ENCODE results near the gene RPL15.
"Not testable (repeated sequence)": the region's sequence is repeated elsewhere in the genome, so short reads cannot be mapped to it uniquely, and the experiment has no call there.

RPL15 gene

DNA sequence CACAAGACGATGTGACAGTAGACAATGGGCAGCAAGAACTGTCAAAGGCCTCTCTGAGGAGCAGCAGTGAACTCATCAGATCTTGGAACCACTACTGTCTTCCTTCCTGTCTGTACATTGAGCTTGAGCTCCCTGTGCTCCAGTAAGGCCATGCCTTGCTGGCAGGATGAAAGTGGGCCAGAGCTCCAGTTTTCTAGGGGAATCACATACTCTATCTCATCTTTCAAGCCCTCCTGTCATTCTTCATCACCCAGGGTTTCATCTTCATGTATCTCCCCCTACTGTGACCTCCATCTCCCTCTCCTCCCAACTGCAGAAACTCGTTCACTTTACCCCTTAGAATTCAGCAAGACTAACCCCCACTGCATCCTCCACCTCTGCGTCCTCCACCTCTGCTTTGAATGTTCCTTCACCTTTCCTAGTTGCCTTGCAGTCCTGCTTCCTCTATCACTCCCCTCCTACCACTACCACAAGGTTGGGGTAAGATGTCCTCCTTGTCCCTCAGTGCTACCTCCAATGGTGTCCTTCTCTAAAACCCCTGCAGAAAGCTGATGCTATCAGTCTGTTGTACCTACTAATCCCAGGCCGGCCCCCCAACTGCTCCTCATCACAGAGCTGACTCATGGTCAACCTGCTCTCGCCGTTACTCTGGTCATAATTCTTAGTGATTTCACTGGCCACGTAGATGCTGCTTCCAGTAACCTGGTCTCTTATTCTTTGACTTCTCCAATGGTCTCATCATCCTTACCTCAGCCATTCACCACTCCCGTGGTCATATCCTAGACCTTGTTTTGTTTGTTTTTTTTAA is 22.5 kb upstream of the RPL15 start:
- DNase-seq = no peak

DNA sequence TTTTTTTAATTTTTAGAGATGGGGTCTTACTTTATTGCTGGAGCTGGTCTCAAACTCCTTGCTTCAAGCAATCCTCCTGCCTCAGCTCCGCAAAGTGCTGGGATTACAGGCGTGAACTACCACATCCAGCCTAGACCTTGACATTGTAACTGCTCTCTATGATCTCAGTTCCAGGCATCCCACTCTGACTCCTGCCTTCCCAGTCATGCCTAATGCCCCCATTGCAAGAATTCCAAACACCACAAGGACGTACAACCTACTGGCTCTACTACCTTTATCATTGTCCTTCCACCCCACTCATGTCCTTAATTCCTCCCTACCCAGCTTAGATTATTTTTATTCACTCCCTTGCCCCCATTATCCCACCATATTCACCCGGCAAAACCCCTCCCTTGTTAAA is 21.8 kb upstream of the RPL15 start:
- DNase-seq = no peak

DNA sequence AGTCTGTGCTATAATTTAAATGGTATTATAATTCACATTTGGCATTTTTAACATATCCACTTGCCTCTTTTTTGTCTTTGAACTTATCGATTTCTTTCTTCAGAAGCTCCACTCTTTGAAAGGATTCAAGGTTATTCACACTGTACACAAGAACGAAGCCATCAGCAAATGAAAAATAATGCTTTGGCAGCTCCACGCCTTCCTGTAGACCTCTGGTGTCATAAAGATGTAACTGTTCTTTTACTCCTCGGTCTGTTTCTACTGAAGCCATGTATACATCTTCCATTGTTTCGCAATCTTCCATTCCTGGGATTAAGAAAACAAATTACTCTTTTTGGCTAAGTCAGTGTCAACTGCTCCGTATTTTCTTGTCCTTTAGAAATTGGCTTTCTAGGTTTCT is 16.2 kb upstream of the RPL15 start:
- DNase-seq = no peak

DNA sequence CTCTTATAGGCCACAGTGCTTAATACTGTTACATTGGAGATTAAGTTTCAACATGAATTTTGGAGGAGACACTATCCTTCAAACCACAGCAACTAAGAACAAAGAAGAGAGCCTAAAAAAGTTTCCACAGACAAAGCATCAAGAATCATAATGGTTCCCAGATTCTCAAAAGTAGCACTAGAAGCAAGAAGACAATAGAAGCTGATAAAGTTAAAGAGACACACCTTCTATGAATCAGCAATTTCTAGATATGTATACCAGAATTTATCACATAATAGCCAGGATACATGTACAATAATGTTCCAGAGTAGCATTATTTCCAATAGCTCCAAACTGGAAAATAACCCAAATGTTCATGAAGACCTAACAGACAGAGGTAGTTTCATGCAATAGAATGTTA is 12.4 kb upstream of the RPL15 start:
- no peak for DNase-seq

DNA sequence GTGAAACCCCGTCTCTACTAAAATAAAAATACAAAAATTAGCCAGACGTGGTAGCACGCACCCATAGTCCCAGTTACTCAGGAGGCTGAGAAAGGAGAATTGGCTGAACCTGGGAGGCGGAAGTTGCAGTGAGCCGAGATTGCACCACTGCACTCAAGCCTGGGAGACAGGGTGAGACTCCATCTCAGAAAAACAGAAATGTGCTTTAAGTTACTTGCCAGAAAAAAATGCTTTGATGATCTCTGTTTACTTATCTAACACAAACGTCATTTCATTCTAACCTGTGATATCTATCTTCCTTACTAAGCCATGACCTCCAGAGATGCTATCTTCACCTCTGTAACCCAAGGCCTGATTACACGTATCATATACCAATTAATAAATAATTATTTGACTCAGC is 7.6 kb upstream of the RPL15 start:
- no peak for DNase-seq

DNA sequence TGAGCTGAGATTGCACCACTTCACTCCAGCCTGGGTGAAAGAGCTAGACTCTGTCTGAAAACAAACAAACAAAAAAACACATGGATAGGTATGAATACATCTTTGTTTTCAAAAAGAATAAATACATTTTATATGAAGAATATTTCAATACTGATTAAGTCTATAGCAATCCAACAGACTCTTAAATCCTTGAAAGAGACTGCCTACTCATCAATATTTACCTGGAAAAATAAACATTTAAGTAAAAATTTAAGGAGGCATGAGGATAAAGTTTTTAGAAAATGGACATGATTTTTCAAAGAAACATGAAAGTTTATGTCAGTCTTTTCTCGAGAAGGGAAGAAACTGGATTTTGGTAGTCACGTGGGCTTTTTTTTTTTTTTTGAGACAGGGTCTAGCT is 5.5 kb upstream of the RPL15 start:
- no peak for DNase-seq

DNA sequence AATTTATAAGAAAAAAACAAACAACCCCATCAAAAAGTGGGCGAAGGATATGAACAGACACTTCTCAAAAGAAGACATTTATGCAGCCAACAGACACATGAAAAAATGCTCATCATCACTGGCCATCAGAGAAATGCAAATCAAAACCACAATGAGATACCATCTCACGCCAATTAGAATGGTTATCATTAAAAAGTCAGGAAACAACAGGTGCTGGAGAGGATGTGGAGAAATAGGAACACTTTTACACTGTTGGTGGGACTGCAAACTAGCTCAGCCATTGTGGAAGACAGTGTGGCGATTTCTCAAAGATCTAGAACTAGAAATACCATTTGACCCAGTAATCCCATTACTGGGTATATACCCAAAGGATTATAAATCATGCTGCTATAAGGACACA is 4.6 kb upstream of the RPL15 start:
- not testable (repeated sequence) for DNase-seq

DNA sequence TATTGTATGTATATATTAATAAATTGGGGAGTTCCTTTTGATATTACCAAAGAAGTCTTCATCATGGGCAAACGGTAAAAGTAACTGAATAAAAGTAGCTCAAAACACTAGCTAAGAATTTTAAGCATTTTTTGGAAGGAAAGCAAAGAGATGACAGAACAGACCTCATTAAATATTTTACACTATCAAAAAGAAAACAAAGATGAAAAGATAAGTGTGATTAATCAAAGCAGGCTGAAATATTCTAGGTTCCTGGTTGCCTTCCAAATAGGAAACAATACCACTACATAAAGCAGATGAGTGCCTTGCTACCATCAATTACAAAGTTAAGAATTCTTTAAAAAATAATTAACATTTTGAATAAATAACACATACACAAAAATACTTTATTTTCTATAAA is 3.8 kb upstream of the RPL15 start:
- no peak for DNase-seq

DNA sequence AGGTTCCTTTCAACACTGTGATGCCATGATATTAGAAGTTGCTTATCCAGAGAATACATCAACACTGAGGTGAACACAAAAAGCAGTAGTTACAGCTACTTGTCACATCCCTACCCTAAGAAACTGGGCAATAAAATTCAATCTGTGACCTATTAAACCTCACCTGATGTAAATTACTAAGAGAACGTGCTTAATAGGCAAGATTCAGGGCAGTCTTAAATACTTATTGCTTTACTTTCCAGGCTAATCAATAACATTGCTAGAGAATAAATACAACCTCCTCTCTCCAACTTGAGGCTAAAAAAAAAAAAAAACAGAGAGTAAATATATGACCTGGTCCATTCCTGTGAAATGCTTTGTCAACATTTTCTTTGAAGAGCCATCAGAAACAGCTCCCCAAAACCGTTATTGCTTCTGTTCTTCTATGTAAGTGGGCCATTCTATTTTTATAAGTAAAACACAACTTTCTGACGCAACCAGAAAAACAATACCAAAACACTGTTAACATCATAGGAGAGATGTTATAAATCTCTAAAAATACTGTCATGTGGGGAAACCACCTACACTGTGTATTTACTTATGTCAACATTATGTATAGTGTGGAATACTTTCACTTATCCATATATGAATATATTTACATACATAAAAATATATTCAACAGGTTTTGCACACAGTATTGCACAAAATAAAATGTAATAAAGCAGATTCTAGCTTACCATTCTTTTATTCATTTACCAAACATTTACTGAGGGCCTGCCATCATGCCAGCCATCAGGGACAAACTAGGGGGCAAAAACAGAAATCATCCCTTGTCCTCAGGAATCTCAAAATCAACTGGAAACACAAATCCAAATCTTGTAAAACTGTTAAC is 2.8 kb upstream of the RPL15 start:
- DNase-seq = no peak

DNA sequence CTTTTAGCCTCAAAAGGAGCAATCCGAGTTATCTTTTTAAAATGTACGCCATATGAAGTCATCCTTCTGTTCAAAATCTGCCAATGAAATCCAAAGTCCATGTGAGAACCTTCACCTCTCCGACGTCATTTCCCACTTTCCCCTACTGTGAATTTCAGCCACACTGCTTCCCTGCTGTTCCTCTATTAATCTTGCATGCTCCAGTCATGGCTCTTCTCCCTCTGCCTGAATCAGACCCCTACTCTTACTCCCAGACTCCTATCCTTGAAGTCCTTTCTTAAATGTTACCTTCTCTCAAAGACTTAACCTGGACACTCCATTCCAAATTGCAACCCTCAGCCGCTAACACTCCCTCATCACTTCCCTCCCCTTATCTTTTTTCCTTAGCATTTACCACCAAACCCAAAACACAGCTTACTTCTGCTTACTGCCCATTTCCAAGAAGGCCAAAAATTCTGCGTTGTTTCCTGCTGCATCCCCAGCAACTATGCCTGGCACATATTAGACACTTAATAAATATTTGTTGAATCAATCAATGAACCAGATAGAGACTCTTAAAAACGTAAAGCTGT is 1.3 kb upstream of the RPL15 start:
- DNase-seq = peak; percentile 67

DNA sequence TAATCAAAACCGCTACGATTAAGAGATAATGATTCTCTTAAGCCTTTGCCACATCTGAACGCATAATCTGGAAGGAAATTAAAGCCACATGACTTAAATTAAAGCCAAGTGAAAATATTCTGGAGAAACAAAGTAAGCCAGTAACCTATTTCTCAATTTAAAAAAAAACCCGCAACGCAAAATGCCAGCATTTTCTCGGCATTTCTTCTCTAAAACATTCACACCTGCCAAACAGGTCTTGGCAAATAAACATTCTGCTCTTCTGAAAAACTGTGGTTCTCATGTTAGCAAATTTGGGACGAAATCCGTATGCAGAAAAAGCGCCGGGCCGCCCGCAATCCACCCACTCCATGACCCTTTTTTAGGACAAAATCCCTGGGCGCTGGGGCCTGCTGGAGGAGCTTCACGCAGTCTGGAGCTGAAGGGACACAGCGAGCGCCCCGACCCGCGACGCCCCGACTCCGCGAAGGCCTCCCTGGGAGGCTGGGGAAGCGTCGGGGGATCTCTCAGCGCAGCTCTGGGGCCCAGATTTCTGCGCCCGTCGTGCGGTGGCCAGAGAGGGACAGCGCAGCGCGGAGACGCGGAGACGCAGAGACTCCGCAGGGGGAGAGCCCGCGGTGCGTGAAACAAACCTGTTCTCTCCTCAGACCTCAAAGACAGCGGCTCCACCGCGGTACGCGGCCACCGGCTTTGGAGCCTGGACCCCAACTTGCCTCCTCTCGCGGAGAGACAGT is 613 bp upstream of the RPL15 start:
- DNase-seq = no peak

DNA sequence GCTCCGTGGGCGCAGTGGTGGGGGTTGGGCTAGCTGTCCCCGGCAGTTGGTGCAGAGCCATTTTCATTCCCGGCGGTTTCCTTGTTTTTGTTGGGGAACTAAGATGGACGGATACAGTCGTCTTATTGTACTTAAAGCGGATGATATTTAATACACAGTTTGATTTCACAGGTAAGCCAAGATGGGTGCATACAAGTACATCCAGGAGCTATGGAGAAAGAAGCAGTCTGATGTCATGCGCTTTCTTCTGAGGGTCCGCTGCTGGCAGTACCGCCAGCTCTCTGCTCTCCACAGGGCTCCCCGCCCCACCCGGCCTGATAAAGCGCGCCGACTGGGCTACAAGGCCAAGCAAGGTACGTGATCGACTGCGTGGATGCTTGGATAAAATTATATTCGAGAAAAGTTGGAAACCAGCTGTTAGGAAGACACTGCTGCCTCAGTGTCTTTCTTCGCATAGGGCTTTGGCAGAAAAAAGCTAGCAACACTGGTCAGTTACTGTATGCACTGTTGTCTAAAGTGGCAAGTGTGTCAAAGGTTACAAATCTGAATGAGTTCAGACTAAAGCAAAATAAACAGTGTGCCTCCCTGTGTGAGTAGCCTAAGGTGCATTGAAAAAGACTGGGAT is 859 bp downstream of the RPL15 start:
- peak; percentile 90 for DNase-seq

DNA sequence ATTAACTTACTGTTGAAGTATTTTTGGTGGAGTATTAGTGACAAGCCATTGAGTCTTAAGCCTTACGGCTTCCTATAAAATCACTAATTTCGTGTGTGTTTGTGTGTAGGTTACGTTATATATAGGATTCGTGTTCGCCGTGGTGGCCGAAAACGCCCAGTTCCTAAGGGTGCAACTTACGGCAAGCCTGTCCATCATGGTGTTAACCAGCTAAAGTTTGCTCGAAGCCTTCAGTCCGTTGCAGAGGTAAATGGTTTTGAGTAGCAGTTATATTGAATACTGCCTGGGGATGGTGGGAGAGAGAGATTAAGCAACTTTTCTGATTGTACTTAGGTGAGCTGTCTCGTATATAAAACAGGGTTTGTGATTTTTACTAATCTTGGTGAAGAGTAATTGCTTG is 1.4 kb downstream of the RPL15 start:
- not testable (repeated sequence) for DNase-seq

DNA sequence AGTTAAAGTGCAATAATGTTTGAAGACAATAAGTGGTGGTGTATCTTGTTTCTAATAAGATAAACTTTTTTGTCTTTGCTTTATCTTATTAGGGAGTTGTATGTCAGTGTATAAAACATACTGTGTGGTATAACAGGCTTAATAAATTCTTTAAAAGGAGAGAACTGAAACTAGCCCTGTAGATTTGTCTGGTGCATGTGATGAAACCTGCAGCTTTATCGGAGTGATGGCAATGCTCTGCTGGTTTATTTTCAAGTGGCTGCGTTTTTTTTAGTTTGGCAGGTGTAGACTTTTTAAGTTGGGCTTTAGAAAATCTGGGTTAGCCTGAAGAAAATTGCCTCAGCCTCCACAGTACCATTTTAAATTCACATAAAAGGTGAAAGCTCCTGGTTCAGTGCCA is 2.7 kb downstream of the RPL15 start:
- no peak for DNase-seq

DNA sequence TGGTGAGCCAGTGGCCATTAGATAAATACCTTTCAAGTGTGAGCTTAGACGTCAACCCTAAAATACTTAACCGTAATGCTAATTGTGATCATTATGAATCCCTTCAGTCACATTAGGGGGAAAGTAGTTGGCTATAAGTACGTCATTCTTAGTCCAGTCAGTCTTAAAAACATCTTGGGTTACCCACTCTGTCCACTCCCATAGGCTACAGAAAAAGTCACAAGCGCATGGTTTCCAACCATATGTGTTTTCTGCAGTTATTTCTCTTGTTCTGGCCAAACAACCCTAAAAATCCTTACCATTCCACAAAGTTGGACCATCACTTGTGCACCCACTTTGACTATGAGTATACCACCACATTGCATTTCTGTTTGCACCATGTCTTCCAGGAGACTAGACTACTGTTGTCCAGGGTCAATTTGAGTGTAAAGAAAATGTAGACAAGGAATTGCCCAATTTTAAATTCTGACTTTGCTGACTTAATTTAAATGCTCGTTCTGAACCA is 3.3 kb downstream of the RPL15 start:
- DNase-seq = no peak

DNA sequence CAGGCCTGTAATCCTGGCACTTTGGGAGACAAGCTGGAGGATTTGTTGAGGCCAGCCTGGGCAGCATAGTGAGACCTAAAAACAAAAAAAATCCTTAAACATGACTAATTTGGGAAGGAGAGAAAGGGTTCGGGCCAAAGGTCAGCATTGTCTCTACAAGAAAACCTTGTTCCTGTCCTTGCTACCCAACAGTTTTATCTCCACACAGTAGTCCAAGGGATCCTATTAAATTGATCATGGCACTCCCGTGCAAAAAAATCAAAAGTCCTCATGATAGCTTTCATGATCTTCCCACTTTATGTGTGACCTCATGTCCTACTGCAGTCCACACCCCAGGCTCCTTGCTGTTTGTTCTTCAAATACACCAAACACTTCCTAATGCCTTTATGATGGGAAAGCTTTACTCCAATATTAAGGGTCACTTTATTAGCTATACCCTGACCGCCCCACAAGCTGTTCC is 4.2 kb downstream of the RPL15 start:
- DNase-seq = no peak

DNA sequence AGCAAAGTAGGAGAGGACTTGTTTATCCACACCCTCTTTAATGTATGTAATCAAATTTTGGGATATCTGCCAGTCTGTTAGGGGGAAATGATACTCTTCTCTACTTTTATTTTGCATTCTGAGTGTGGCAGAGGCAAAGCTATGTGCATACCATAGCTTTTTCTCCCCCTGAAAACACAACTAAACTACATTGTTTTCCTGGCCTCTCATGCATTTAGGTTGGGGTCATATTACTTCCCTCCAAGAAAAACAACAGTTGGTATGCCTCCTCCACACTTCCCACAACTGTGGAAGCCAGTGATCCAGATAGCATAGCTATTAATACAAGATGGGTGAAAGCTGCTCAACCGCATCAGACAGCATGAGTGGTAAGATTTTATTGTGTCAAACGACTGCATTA is 6.9 kb downstream of the RPL15 start:
- DNase-seq = no peak

DNA sequence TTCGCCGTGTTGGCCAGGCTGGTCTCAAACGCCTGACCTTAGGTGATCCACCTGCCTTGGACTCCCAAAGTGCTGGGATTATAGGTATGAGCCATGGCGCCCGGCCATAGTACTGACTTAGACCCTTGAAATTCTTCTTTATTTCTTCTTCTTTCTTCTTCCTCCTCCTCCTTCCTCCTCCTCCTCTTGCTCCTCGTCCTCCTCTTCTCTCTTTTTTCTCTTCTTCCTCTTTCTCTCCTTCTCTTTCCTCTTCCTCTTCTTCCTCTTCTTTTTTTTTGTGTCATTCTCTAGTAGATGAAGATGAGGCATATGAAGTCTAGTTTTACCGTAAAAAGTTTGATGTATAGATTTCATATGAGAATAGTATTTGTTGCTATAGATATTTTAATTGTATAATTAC is 9.3 kb downstream of the RPL15 start:
- DNase-seq = no peak

DNA sequence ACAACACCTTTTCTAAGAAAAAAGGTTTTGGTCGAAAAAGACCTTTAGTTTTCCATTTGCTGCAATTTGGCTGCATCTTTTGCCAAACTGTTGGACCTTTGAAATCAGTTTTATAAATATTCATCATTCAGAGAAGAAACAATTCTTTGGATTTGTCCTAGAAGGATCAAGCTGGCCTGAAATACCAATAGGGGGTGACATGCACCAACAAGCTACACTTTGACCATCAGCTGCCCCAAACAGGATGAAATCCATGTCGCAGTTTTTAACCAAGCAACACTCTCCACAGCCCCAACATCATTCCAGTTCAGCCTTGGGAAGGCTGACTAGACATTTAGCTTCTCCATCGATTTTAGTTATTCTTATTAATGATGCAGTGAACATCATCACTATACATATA is 9.8 kb downstream of the RPL15 start:
- no peak for DNase-seq

DNA sequence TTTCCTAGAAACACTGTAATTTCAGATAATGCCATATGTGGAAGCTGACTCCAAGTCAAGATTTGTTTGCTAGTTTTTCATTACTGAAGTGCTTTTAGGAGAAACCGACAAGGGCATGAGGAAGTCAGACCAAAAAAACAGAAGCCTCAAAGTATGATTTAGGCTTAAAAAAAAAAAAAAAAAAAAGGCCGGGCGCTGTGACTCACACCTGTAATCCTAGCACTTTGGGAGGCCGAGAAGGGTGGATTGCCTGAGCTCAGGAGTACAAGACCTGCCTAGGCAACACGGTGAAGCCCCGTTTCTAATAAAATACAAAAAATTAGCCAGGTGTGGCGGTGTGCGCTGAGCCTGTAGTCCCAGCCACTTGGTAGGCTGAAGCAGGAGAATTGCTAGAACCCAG is 11.6 kb downstream of the RPL15 start:
- DNase-seq = no peak

DNA sequence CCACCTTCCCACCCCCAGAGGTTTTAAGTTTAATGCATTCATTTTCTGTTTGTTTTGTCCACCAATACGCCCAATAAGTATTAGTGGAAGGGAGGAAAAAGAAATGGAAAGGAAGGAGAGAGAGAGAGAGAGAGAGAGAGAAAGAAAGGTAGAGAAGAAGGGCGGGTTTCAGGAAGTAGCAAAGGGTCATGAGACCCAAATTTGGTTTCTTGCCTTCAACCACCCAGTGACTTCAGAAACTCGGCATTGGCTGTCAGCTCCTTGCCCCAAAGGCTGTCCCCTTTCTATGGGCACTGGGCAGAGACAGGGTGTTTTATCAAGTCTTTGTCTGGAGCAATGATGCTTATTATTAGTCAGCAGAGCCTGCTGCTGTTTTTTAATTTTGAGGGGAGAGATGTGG is 14.7 kb downstream of the RPL15 start:
- no peak for DNase-seq

DNA sequence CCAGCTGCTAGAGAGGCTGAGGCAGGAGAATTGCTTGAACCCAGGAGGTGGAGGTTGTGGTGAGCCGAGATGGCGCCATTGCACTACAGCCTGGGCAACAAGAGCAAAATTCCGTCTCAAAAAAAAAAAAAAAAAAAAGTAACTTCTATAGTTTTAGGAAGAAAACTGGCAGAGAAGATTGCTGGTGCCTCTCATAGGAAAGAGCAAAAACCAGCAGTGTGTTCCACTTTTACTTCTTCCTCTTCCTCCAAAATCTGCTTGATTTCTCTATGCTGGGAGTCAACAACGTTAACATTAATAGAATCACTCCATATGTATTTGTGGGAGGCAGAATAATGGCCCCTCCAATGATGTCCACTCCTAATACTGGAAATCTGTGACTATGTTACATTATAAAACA is 15.6 kb downstream of the RPL15 start:
- DNase-seq = no peak

DNA sequence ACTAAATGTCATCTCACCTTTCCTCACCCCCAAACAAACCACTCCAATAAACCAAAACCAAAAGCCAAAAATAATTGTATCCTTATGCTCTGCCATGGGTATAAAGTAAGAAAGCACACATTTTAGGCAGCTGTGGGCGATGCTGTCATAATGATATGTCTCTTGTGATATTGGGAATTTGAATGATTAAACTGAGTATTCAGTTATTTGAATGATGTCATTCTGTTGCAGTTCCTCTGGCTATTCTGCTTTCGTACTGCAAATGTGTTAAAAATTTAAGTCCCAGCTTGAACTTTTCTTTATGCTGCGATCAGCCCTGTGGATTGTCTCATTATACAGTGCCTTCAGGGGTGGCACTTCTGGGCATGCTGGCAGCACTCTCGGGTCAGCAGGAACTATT is 17.3 kb downstream of the RPL15 start:
- DNase-seq = no peak
